ENCODE data around the gene PKNOX2. TPM values are rescaled to one million over a fixed set of nuclear protein-coding genes. Genes with fewer than 3 reads are reported as not detected.

Gene PKNOX2
- polyA plus RNA-seq, 2 of the 4 experiments (the other 2 are of a cell fraction), result not detected

GRCh38 chr11:125300791-125301218 lies 136.3 kb downstream of the PKNOX2 start:
- Histone ChIP-seq H3K9me3 (no peaks in the 10 kb centered on the region), H3K4me3 (no peak overlapping the region), H3K4me2 (no peak overlapping the region), H3K4me1 (no peaks in the 10 kb centered on the region), H3K27ac (no peak overlapping the region)
- ATAC-seq (peak; percentile 61 to 64; a peak in 5 of 6 replicates), FAIRE-seq (no peak), DNase-seq (ENCODE audit: low read depth in 1 of 2, low spot score in 1 of 2) (peak; percentile 8 to 32)
- ChIA-PET POLR2A (no interaction called here), CTCF (no interaction called here)
- 31% methylated on average over 3 of the region's 3 CpGs for WGBS (ENCODE audit: missing lambda C conversion rate)
- TF ChIP-seq JUN (IDR thresholded peaks at IDR 0.05), result no peak
- no peak for TF ChIP-seq MYC (IDR thresholded peaks at IDR 0.05; ENCODE audit: borderline replicate concordance, low read length)
- no peak for TF ChIP-seq POLR2AphosphoS2 (conservative IDR thresholded peaks at IDR 0.05; ENCODE audit: low read length)
- TF ChIP-seq CBX8 (IDR thresholded peaks at IDR 0.05), result no peak
- TF ChIP-seq CHD2 (IDR thresholded peaks at IDR 0.05; ENCODE audit: low read length, partially characterized antibody), result no peak
- no peak for TF ChIP-seq POLR2A (IDR thresholded peaks at IDR 0.05; ENCODE audit: low read length)
- no peak for TF ChIP-seq BHLHE40 (IDR thresholded peaks at IDR 0.05; ENCODE audit: low read depth, low read length)

GRCh38 chr11:125301346-125301745 lies 136.8 kb downstream of the PKNOX2 start:
- H3K4me1 ChIP-seq, result no peaks in the 10 kb centered on the region
- no peak for TF ChIP-seq USF2 (IDR thresholded peaks at IDR 0.05)
- no peak for TF ChIP-seq RCOR1 (IDR thresholded peaks at IDR 0.05; ENCODE audit: low read depth, low read length)
- TF ChIP-seq SMC3 (IDR thresholded peaks at IDR 0.05), result no peak
- no peak for TF ChIP-seq FOXS1 (CRISPR knock-in tag; IDR thresholded peaks at IDR 0.05)
- no peak for TF ChIP-seq TFCP2L1 (CRISPR knock-in tag; IDR thresholded peaks at IDR 0.05)
- TF ChIP-seq HOXB5 (CRISPR knock-in tag; IDR thresholded peaks at IDR 0.05), result no peak
- no peak for TF ChIP-seq BCL3 (IDR thresholded peaks at IDR 0.05)
- no peak for TF ChIP-seq REST (IDR thresholded peaks at IDR 0.05)
- TF ChIP-seq PHF8 (IDR thresholded peaks at IDR 0.05; ENCODE audit: borderline replicate concordance, low read depth), result no peak
- TF ChIP-seq HOXB13 (CRISPR knock-in tag; IDR thresholded peaks at IDR 0.05; ENCODE audit: low read depth), result no peak
- no peak for TF ChIP-seq HES2 (IDR thresholded peaks at IDR 0.05)
- no peak for TF ChIP-seq NFE2L2 (conservative IDR thresholded peaks at IDR 0.05; ENCODE audit: low read length)
- TF ChIP-seq ZNF302 (CRISPR knock-in tag; IDR thresholded peaks at IDR 0.05), result no peak
- TF ChIP-seq PBX3 (IDR thresholded peaks at IDR 0.05), result no peak
- no peak for FAIRE-seq
- no peaks in the 10 kb centered on the region for H3K9me3 ChIP-seq
- no peak overlapping the region for H3K4me3 ChIP-seq
- DNase-seq (ENCODE audit: low read depth in 1 of 2, low spot score in 1 of 2), result no peak
- no peak overlapping the region for H3K27ac ChIP-seq
- ChIA-PET CTCF (interaction anchor here (3.6 kb wide), 1 partner anchor 44 kb away, joined by 10 read pairs; no protein-coding TSS in a partner anchor), POLR2A (no interaction called here)
- ATAC-seq, result no peak
- WGBS (ENCODE audit: missing lambda C conversion rate), result 32% methylated on average over 3 of the region's 3 CpGs
- H3K4me2 ChIP-seq, result no peak overlapping the region

All from A549 (cell line).